Muscle of back (tissue), 13 donors: Measurements from ENCODE around the gene FGF5. TPM values are rescaled to one million over a fixed set of nuclear protein-coding genes. Genes with fewer than 3 reads are reported as not detected.
A peak's percentile ranks its signal among the peaks of the same experiment; 100 is the strongest.
"Not testable (repeated sequence)": the region's sequence is repeated elsewhere in the genome, so short reads cannot be mapped to it uniquely, and the experiment has no call there.

Experiments
- DNase-seq, 3 donors: peaks; one replicate each; pipeline versions ENCODE4 v3.0.0 to v3.0.0-alpha.2; 2013
- long read RNA-seq, 9 donors: transcript quantifications; one replicate each; lab custom pipeline, GENCODE V29; 2026
- polyA plus RNA-seq, 10 donors: library from polyadenylated mRNA; unstranded; fragments of 120-200 nt; gene quantifications; one replicate each; pipeline ENCODE4 v1.2.1, GENCODE V29; 2013; ENCODE audit not compliant: insufficient read length in 10 of 10

The FGF5 gene, protein sequence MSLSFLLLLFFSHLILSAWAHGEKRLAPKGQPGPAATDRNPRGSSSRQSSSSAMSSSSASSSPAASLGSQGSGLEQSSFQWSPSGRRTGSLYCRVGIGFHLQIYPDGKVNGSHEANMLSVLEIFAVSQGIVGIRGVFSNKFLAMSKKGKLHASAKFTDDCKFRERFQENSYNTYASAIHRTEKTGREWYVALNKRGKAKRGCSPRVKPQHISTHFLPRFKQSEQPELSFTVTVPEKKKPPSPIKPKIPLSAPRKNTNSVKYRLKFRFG
- polyA plus RNA-seq = 1 to 10 TPM in 6 of 10 donors, under 1 TPM in 4; 0.45 to 1.8 (median 1.1) TPM
- long read RNA-seq, donor 1 = 0 reads
- long read RNA-seq, donor 2 = 0 reads
- long read RNA-seq, donor 3 = 0 reads
- long read RNA-seq, donor 4, full-length matches to known transcripts = 1 of 1 reads
- long read RNA-seq, donor 4, partial matches to known transcripts = 0 of 1 reads
- long read RNA-seq, donor 4, other reads (novel, unspliced or antisense) = 0 of 1 reads
- long read RNA-seq, donor 5, full-length matches to known transcripts = 2 of 2 reads
- long read RNA-seq, donor 5, partial matches to known transcripts = 0 of 2 reads
- long read RNA-seq, donor 5, other reads (novel, unspliced or antisense) = 0 of 2 reads
- long read RNA-seq, donor 6, full-length matches to known transcripts = 1 of 1 reads
- long read RNA-seq, donor 6, partial matches to known transcripts = 0 of 1 reads
- long read RNA-seq, donor 6, other reads (novel, unspliced or antisense) = 0 of 1 reads
- long read RNA-seq, donor 7 = 0 reads
- long read RNA-seq, donor 8, full-length matches to known transcripts = 1 of 1 reads
- long read RNA-seq, donor 8, partial matches to known transcripts = 0 of 1 reads
- long read RNA-seq, donor 8, other reads (novel, unspliced or antisense) = 0 of 1 reads
- long read RNA-seq, donor 9 = 0 reads

- peak; percentile 53 to 81 (median 72) for DNase-seq
Measured at GRCh38 chr4:80266253-80266901, at the start of gene FGF5. Gene FGF5, plus strand, starts transcription at chr4:80266664. Its CDS starts 161 bp downstream, at chr4:80266825.

DNA sequence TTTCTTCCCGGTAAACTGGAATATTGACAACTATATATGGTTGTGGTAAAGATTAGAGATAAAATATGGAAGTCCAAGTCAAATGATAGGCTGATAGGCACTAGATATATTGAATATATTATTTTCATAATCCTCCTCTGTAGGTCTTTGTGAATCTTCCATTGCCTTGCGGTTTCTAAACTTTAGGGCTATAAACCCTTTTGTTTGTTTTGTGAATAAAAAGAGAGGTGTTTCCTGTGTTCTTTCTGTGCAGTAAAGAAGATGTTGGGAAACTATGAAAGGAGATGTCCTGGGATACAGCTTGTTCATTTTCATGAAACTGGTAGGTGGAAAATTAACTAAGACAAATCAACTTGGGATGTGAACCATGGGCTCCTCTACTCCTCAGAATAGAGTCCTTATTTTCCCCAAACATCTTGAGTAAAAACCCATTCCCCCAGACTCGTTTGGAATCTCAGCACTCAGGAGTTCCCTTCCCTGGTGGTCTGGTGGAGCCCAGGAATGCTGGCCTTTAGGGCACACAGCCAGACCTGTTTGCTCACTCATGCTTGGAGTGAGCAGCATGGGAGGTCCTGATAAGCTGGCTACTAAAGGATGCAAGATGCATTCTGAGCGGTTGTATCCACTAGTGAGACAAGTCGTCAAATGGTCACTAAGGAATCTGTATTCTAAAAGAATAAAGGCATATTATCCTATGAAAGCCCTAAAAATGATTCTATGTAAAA is 47.0 kb upstream of the FGF5 start:
- no peak for DNase-seq

DNA sequence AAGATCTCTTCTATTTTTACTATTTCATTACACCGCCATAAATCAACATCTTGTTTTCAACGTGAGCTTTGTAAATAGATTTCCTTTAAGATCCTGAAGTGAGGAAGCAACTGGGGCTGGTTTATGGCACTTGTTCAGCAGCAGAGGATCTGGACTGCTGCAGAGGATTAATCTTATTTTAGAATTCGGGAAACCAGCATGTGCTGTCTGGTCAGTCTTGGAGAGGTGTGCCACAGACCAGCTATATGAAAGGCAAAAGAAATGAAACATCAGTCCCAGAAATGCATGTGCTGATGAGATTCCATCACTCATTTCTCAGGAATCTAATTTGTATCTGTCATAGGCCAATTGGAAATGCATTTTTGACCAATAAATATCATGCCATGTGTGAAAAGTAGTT is 45.8 kb upstream of the FGF5 start:
- DNase-seq = no peak

DNA sequence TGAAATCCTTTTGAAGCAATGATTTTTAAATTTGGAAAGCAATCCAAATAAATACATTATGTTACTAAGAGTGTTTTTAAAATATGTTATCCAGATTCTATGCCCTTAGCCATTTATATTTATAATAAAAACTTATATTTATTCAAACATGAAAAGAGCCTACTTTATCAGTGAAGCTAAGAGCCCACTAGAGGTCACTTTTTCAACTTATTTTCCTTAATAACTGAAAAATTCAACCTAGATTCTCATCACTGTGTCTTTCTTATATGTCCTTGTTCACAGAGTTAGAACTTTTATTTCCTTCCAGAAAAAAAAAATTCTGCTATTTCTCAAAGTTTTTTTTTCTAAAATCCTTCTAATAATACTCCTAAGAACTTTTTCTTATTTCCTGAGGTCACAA is 45.3 kb upstream of the FGF5 start:
- DNase-seq = no peak

- DNase-seq = no peak
Measured at GRCh38 chr4:80225595-80225994, 40.9 kb upstream of the FGF5 start.

GRCh38 chr4:80226094-80226493 is 40.4 kb upstream of the FGF5 start:
- no peak for DNase-seq

- no peak for DNase-seq
Measured at GRCh38 chr4:80228460-80228859, 38.0 kb upstream of the FGF5 start.

DNA sequence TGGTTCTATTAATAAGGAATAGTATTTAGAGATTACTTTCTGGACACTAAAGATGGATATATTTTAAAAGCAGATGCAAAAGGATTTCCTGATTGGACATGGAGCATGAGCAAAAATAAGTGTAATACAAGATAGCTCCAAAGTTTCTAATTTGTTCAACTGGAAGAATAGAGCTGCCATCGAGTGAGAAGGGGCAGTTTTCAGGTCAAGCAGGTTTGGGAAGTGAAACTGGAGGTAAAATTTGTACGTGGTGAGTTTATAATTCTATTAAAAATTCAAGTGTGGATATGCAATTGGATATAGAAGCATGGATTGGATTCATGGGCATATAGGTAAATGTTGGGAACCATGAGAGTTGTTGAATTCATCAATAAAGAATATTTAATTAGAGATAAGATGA is 37.3 kb upstream of the FGF5 start:
- no peak for DNase-seq

GRCh38 chr4:80229590-80229989 is 36.9 kb upstream of the FGF5 start:
- DNase-seq = no peak

- no peak for DNase-seq
Measured at GRCh38 chr4:80231180-80231579, 35.3 kb upstream of the FGF5 start.

GRCh38 chr4:80232707-80233370 is 33.6 kb upstream of the FGF5 start:
- no peak for DNase-seq

DNA sequence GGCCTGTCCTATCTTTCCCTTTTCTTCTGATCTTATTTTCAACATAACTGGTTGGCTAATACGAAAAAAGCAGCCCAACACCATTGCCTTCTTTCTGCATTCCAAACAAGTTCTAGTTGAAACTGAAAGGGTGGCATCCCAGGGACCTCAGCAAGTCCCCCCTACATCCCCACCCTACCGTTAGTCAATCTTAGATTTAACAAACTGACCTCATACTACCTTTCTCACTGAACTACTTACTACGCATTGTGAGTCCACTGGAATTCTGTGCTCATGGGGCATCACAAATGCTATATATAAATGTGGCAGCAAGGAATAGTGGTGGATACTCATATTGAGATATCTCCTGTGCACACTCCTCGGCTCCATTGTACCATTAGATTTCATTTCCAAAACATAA is 33.1 kb upstream of the FGF5 start:
- no peak for DNase-seq

GRCh38 chr4:80235451-80235850 is 31.0 kb upstream of the FGF5 start:
- DNase-seq = no peak

DNA sequence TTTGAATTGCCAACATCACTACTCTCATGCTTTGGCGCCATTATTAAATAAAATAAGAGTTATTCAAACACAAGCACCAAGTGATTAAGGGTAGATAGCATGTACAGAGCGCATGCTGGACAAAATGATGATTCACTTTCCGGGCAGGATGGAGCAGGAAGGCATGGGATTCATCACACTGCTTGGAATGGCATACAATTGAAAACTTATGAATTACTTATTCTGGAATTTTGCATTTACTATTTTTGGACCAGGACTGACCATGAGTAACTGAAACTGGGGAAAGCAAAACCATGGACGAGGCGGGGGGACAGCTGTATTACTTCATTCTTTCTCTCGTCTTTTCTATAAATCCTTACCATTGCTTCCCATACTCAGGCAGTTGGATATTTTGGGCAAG is 28.5 kb upstream of the FGF5 start:
- DNase-seq = peak in 1 of 3 donors; percentile 90

- DNase-seq = peak in 1 of 3 donors; percentile 64
Measured at GRCh38 chr4:80239480-80240150, 26.8 kb upstream of the FGF5 start.

GRCh38 chr4:80240976-80241375 is 25.5 kb upstream of the FGF5 start:
- DNase-seq = peak in 1 of 3 donors; percentile 55

DNA sequence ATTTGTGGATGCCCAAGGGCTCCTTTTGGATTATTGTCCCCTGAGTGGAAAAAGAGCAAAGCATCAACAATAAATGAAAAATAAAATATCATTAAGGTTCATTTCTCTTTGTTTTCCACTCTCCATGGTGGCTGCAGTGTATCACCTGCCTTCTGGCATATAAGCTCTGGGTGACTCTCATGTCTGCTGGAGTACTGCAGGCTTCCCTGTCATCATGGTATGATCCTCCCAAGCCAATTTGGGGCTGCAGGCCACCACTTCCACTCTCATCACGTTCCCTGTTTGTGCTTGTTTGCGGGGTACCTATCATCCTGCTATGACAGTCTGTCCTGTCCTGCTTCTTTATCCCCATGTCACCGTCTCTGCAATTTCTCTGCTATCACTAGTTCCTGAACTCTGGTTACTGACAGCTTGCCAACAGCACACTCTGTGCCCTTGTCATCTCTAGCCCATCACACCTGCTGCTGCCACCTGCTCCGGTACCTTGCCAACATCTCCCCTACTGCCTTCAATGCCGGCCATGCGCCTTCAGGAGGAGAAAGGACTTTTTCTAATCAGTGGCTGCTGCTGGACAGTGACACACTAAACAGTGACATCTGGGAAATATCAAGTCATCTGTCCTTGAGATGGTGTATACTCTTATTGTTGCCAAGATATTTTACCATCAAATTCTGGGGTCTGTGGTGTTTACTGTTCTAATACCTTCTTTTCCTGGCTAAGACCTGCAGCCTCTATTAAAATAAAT is 23.0 kb upstream of the FGF5 start:
- DNase-seq = no peak

GRCh38 chr4:80247484-80247883 is 19.0 kb upstream of the FGF5 start:
- not testable (repeated sequence) for DNase-seq

GRCh38 chr4:80249144-80249543 is 17.3 kb upstream of the FGF5 start:
- DNase-seq = no peak

DNA sequence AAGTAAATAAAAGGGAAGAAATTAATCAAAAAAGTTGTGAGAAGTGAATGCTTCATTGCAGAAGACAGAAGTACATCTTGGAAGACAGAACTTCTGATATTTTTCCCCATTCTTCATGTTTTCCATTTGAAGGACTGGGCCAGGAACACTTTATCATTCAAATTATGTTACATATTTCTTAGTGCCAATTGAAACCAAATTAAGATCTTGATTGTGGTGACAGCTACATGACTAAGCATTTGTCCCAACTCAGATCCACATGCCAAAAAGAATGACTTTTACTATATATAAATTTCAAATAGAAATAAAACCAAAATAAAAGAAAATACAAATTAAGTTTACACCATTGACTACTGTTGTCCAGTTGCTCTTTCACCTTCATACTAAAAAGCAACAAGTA is 14.0 kb upstream of the FGF5 start:
- no peak for DNase-seq
